Endothelial cell (in vitro differentiated cells): ENCODE results near the gene NFATC2. TPM values are rescaled to one million over a fixed set of nuclear protein-coding genes. Genes with fewer than 3 reads are reported as not detected.

Experiments used
- DNase-seq: peaks from one replicate; pipeline ENCODE4 v3.0.0; 2021; ENCODE audit warnings: low spot score
- H3K27ac Mint-ChIP-seq: one replicate; pipeline ENCODE4 v1.8.0; 2021; ENCODE audit warnings: mixed read lengths, inconsistent platforms; ENCODE audit not compliant: unreplicated experiment
- H3K27me3 Mint-ChIP-seq: one replicate; pipeline ENCODE4 v1.8.0; 2021; ENCODE audit warnings: mild to moderate bottlenecking, moderate library complexity, mixed read lengths, inconsistent platforms; ENCODE audit not compliant: unreplicated experiment
- H3K36me3 Mint-ChIP-seq: one replicate; pipeline ENCODE4 v1.8.0; 2021; ENCODE audit warnings: mild to moderate bottlenecking, low read depth, mixed read lengths, inconsistent platforms; ENCODE audit not compliant: unreplicated experiment
- H3K4me1 Mint-ChIP-seq: one replicate; pipeline ENCODE4 v1.8.0; 2021; ENCODE audit warnings: mild to moderate bottlenecking, mixed read lengths, inconsistent platforms; ENCODE audit not compliant: unreplicated experiment
- H3K4me3 Mint-ChIP-seq: one replicate; pipeline ENCODE4 v1.8.0; 2021; ENCODE audit warnings: mild to moderate bottlenecking, mixed read lengths, inconsistent platforms; ENCODE audit not compliant: unreplicated experiment
- H3K9me3 Mint-ChIP-seq: one replicate; pipeline ENCODE4 v1.8.0; 2021; ENCODE audit warnings: mixed read lengths, inconsistent platforms; ENCODE audit not compliant: unreplicated experiment
- total RNA-seq: library from RNA; stranded (reverse); fragmentation: NEBNext Ultra II Directional; extraction: Animal tissue kit (Norgen Biotek cat#: 25700); gene quantifications from one replicate; pipeline ENCODE4 v1.2.1, GENCODE V29; 2021; ENCODE audit not compliant: unreplicated experiment
- TF ChIP-seq, protein P1 (sequence below): fragments of 200-600 bp; sonication (generic); IDR thresholded peaks from one replicate; pipeline ENCODE4 v1.5.0; 2021; ENCODE audit warnings: antibody characterized with exemption; ENCODE audit not compliant: unreplicated experiment

The NFATC2 gene
- total RNA-seq, 1 donor from 2014 or later: 3.5 TPM

DNA sequence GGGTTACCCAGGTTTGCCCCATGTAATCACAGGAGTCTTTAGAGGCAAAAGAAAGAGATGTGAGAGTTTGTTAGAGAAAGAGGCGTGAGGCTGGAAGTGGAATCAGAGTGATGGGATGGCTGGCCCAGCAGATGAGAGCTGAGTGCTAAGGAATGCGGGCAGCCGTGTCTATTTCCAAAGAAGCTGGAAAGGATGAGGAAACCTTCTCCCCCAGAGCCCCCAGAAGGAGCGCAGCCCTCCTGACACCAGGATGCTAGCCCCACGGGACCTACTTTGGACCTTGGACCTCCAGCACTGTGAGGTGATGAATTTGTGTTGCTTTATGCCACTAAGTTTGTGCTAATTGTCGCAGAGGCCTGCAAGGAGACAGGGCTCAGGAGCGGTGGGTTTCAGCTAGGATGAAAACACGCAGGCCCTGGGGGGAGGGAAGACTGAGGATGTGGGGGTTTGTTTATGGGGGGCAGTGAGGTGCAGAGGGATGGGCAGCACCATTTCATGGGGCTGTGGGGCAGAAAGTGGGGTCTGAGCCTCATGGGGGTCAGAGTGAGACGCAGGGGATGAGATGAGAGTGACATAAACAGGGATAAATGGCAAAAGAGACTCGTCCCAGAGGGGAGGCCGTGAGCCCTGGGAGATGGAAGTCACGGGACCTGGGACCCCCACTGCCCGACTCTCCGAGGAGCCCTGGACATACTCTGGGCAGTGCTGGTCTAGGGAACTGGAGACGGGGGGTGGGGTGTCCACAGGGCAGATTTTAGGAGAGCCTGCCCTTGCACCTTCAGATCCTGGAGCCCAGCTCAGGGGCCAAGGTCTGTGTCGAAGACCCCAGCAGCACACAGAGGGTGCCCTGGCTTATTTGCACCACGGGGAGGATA lies 160.2 kb downstream of the NFATC2 start:
- no peaks in the 10 kb centered on the region for H3K9me3 Mint-ChIP-seq
- no peak overlapping the region for H3K4me3 Mint-ChIP-seq
- peaks cover 2% of the 10 kb centered on the region for H3K27me3 Mint-ChIP-seq
- no peaks in the 10 kb centered on the region for H3K36me3 Mint-ChIP-seq
- no peak for DNase-seq
- H3K4me1 Mint-ChIP-seq: no peaks in the 10 kb centered on the region
- TF ChIP-seq, protein P1, sequence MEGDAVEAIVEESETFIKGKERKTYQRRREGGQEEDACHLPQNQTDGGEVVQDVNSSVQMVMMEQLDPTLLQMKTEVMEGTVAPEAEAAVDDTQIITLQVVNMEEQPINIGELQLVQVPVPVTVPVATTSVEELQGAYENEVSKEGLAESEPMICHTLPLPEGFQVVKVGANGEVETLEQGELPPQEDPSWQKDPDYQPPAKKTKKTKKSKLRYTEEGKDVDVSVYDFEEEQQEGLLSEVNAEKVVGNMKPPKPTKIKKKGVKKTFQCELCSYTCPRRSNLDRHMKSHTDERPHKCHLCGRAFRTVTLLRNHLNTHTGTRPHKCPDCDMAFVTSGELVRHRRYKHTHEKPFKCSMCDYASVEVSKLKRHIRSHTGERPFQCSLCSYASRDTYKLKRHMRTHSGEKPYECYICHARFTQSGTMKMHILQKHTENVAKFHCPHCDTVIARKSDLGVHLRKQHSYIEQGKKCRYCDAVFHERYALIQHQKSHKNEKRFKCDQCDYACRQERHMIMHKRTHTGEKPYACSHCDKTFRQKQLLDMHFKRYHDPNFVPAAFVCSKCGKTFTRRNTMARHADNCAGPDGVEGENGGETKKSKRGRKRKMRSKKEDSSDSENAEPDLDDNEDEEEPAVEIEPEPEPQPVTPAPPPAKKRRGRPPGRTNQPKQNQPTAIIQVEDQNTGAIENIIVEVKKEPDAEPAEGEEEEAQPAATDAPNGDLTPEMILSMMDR: no peak
- H3K27ac Mint-ChIP-seq: no peak overlapping the region

DNA sequence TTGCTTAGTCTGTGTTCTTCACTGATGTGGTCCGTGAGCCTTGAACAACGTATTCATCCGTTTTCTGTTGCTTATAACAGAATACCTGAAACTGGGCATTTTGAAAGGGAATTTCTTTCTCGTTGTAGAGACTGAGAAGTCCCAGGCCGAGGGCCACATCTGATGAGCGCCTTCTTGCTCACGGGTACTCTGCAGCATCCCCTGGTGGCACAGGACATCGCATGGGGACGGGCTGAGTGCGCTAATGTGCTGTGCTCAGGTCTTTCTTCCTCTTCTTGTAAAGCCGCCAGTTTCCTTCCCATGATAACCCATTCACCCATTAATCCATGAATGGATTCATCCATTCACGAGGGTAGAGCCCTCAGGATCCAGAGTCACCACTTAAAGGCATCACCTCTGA lies 161.0 kb downstream of the NFATC2 start:
- TF ChIP-seq, protein P1: no peak
- H3K27me3 Mint-ChIP-seq: peaks cover 2% of the 10 kb centered on the region
- DNase-seq: no peak
- H3K9me3 Mint-ChIP-seq: no peaks in the 10 kb centered on the region
- H3K27ac Mint-ChIP-seq: no peak overlapping the region
- no peaks in the 10 kb centered on the region for H3K36me3 Mint-ChIP-seq
- no peaks in the 10 kb centered on the region for H3K4me1 Mint-ChIP-seq
- H3K4me3 Mint-ChIP-seq: no peak overlapping the region

- Mint-ChIP-seq H3K27ac (no peak overlapping the region), H3K36me3 (no peaks in the 10 kb centered on the region), H3K4me3 (no peak overlapping the region), H3K9me3 (no peaks in the 10 kb centered on the region), H3K27me3 (peaks cover 2% of the 10 kb centered on the region), H3K4me1 (no peaks in the 10 kb centered on the region)
- no peak for DNase-seq
- TF ChIP-seq, protein P1: no peak
Observed at GRCh38 chr20:51380401-51381385, 161.8 kb downstream of the NFATC2 start.

DNA sequence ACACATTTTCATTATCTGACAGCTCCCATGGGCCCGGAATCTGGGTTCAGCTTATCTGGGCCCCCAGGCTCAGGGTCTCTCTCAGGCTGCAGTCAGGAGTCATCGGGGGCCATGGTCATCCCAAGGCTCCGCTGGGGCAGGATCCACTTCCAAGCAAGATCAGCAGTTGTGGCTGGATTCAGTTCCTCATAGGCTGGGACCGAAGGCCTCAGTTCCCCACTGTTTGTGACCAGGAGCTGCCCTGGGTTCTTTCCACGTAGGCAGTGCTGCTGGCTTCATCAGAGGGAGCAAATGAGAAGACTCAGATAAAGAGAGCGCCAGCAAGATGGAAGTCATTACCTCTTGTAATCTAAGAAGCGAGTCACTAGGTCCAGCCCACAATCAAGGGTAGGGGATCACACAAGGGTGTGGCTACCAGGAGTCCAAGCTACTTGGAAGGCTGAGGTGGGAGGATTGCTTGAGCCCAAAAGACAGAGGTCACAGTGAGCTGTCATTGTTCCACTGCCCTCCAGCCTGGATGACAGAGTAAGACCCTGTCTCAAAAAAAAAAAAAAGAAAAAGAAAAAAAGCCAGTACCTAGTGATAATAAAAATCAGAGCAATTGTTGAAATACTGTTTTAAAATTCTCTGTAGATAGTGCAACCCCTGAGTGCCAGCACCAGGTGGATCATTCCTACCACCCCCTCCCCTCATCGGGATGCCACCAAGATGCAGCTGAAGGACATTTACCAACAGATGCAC lies 162.7 kb downstream of the NFATC2 start:
- H3K27me3 Mint-ChIP-seq: peaks cover 2% of the 10 kb centered on the region

More for the DNA sequence above, 162.7 kb downstream of the NFATC2 start:
- TF ChIP-seq, protein P1: no peak
- no peak overlapping the region for H3K4me3 Mint-ChIP-seq
- DNase-seq: no peak
- no peaks in the 10 kb centered on the region for H3K36me3 Mint-ChIP-seq
- H3K4me1 Mint-ChIP-seq: no peaks in the 10 kb centered on the region
- no peak overlapping the region for H3K27ac Mint-ChIP-seq
- H3K9me3 Mint-ChIP-seq: no peaks in the 10 kb centered on the region
